IMR-90 (cell line): ENCODE data around the gene G6PC2. TPM values are rescaled to one million over a fixed set of nuclear protein-coding genes. Genes with fewer than 3 reads are reported as not detected.

Experiments
- ATAC-seq: fragments of 200-7000 bp; cut with Tn5 transposase; 2 replicates; pipeline ENCODE4 v1.9.1; 2020; ENCODE audit warnings: low read depth, mild to moderate bottlenecking, moderate library complexity
- BruUV-seq: library from RNA; stranded (reverse); fragments of 400-500 nt; replicated peaks from 2 replicates; lab custom pipeline; 2021; lab: Mats Ljungman, UMichigan
- CTCF ChIA-PET: fragments of 300-600 bp; formaldehyde crosslinking; extraction: SDS; loops from one replicate; lab custom pipeline; 2021; ENCODE audit warnings: antibody characterized with exemption; lab: Yijun Ruan, JAX
- POLR2A ChIA-PET: fragments of 300-600 bp; sonication (Branson Sonifier 250); formaldehyde crosslinking; loops from one replicate; lab custom pipeline; 2022; ENCODE audit warnings: antibody characterized with exemption; ENCODE audit not compliant: unreplicated experiment; lab: Charles Lee
- DNase-seq: peaks from one replicate; pipeline ENCODE4 v3.0.0; 2013
- H2AFZ ChIP-seq: replicated peaks from 2 replicates; pipeline ENCODE3; 2013; ENCODE audit warnings: low read length, mild to moderate bottlenecking; ENCODE audit not compliant: poor library complexity
- H2AK5ac ChIP-seq: 2 replicates; pipeline ENCODE4 v1.6.1; 2013; ENCODE audit warnings: low read depth, low read length, inconsistent platforms
- H2AK9ac ChIP-seq: replicated peaks from 2 replicates; pipeline ENCODE3; 2013; ENCODE audit warnings: mild to moderate bottlenecking, low read depth, low read length, moderate library complexity; ENCODE audit not compliant: poor library complexity
- H2BK120ac ChIP-seq: 2 replicates; pipeline ENCODE4 v1.6.1; 2013; ENCODE audit warnings: low read depth, low read length, inconsistent platforms
- H2BK15ac ChIP-seq: 3 replicates; pipeline ENCODE4 v1.6.1; 2013; ENCODE audit warnings: low read depth, low read length, inconsistent platforms
- H2BK20ac ChIP-seq: 2 replicates; pipeline ENCODE4 v1.6.1; 2013; ENCODE audit warnings: low read depth, mild to moderate bottlenecking, inconsistent platforms, low read length, moderate library complexity
- H2BK5ac ChIP-seq: 2 replicates; pipeline ENCODE4 v1.6.1; 2013; ENCODE audit warnings: mild to moderate bottlenecking, low read depth, low read length, inconsistent platforms; ENCODE audit not compliant: poor library complexity, severe bottlenecking
- H3K14ac ChIP-seq: replicated peaks from 2 replicates; pipeline ENCODE4 v1.6.1; 2013; ENCODE audit warnings: low read depth, low read length, inconsistent platforms
- H3K18ac ChIP-seq: 2 replicates; pipeline ENCODE4 v1.6.1; 2013; ENCODE audit warnings: low read depth, low read length, control low read depth
- H3K23ac ChIP-seq: 2 replicates; pipeline ENCODE4 v1.6.1; 2013; ENCODE audit warnings: low read depth, low read length, inconsistent platforms
- H3K27ac ChIP-seq: 2 replicates; pipeline ENCODE4 v1.5.1; 2013; ENCODE audit warnings: mild to moderate bottlenecking, control low read depth, low read length; ENCODE audit not compliant: insufficient read depth
- H3K27me3 ChIP-seq: 2 replicates; pipeline ENCODE4 v1.6.1; 2013; ENCODE audit warnings: low read length; ENCODE audit not compliant: control insufficient read depth, insufficient read depth
- H3K36me3 ChIP-seq: 2 replicates; pipeline ENCODE4 v1.6.1; 2013; ENCODE audit warnings: low read length, mixed read lengths; ENCODE audit not compliant: control insufficient read depth, insufficient read depth
- H3K4ac ChIP-seq: 2 replicates; pipeline ENCODE4 v1.6.1; 2013; ENCODE audit warnings: low read depth, low read length, inconsistent platforms
- H3K4me1 ChIP-seq: 2 replicates; pipeline ENCODE4 v1.6.1; 2013; ENCODE audit warnings: low read length, mixed read lengths; ENCODE audit not compliant: control insufficient read depth, insufficient read depth
- H3K4me2 ChIP-seq: 2 replicates; pipeline ENCODE4 v1.6.1; 2013; ENCODE audit warnings: low read depth, mild to moderate bottlenecking, control low read depth, low read length, moderate library complexity
- H3K4me3 ChIP-seq: 2 replicates; pipeline ENCODE4 v1.5.1; 2013; ENCODE audit warnings: low read depth, mild to moderate bottlenecking, control low read depth, low read length, moderate library complexity; ENCODE audit not compliant: insufficient read depth
- H3K56ac ChIP-seq: 2 replicates; pipeline ENCODE4 v1.6.1; 2013; ENCODE audit warnings: low read length, inconsistent platforms; ENCODE audit not compliant: insufficient read depth; ENCODE audit errors: extremely low read depth
- H3K79me1 ChIP-seq, 2 experiments: 2 replicates each; pipeline ENCODE4 v1.6.1; 2013; ENCODE audit warnings: low read length in 2 of 2, inconsistent platforms in 1 of 2, low read depth in 1 of 2
- H3K9ac ChIP-seq: 2 replicates; pipeline ENCODE4 v1.6.1; 2013; ENCODE audit warnings: low read depth, low read length, control low read depth
- H3K9me1 ChIP-seq: 2 replicates; pipeline ENCODE4 v1.6.1; 2013; ENCODE audit warnings: low read length, inconsistent platforms; ENCODE audit not compliant: insufficient read depth
- H3K9me3 ChIP-seq: 2 replicates; pipeline ENCODE4 v1.6.1; 2013; ENCODE audit warnings: low read length; ENCODE audit not compliant: control insufficient read depth, insufficient read depth
- H4K20me1 ChIP-seq: 2 replicates; pipeline ENCODE4 v1.6.1; 2013; ENCODE audit warnings: low read length, inconsistent platforms; ENCODE audit not compliant: insufficient read depth
- H4K5ac ChIP-seq: 2 replicates; pipeline ENCODE4 v1.6.1; 2013; ENCODE audit warnings: mild to moderate bottlenecking, low read depth, low read length, control low read depth
- H4K8ac ChIP-seq, 2 experiments: 2 replicates each; pipeline ENCODE4 v1.6.1; 2013; ENCODE audit warnings: low read depth in 2 of 2, low read length in 2 of 2, control low read depth in 1 of 2, inconsistent platforms in 1 of 2
- H4K91ac ChIP-seq: 2 replicates; pipeline ENCODE4 v1.6.1; 2013; ENCODE audit warnings: low read depth, low read length, inconsistent platforms; ENCODE audit not compliant: insufficient read depth
- CHD1 ChIP-seq: IDR thresholded peaks from 2 replicates; pipeline ENCODE4 v1.6.1; 2012; ENCODE audit warnings: low read depth, low read length, improper control_type of control experiment
- ELK1 ChIP-seq: fragments of 150-350 bp; IDR thresholded peaks from 2 replicates; pipeline ENCODE4 v1.6.1; 2016; ENCODE audit warnings: low read depth, mild to moderate bottlenecking, low read length, moderate library complexity, borderline replicate concordance
- FOS ChIP-seq: fragments of 150-350 bp; IDR thresholded peaks from 2 replicates; pipeline ENCODE4 v1.6.1; 2016; ENCODE audit warnings: low read depth, low read length
- MAFK ChIP-seq: IDR thresholded peaks from 2 replicates; pipeline ENCODE4 v1.6.1; 2012; ENCODE audit warnings: low read depth, low read length, improper control_type of control experiment
- MAZ ChIP-seq: IDR thresholded peaks from 2 replicates; pipeline ENCODE4 v1.6.1; 2012; ENCODE audit warnings: low read depth, mild to moderate bottlenecking, low read length, improper control_type of control experiment, moderate library complexity, borderline replicate concordance
- MXI1 ChIP-seq: IDR thresholded peaks from 2 replicates; pipeline ENCODE4 v1.6.1; 2012; ENCODE audit warnings: low read depth, mild to moderate bottlenecking, low read length, moderate library complexity, borderline replicate concordance
- POLR2A ChIP-seq: IDR thresholded peaks from 2 replicates; pipeline ENCODE4 v1.6.1; 2012; ENCODE audit warnings: mild to moderate bottlenecking, low read depth, low read length
- RAD21 ChIP-seq: IDR thresholded peaks from 2 replicates; pipeline ENCODE4 v1.6.1; 2012; ENCODE audit warnings: low read length, improper control_type of control experiment
- RCOR1 ChIP-seq: IDR thresholded peaks from 2 replicates; pipeline ENCODE4 v1.6.1; 2012; ENCODE audit warnings: mild to moderate bottlenecking, low read length, improper control_type of control experiment; ENCODE audit not compliant: insufficient replicate concordance
- SMC3 ChIP-seq: fragments of 150-350 bp; IDR thresholded peaks from 2 replicates; pipeline ENCODE4 v1.6.1; 2016; ENCODE audit warnings: low read depth, mild to moderate bottlenecking, antibody characterized with exemption, low read length, moderate library complexity
- USF2 ChIP-seq: fragments of 150-350 bp; IDR thresholded peaks from 2 replicates; pipeline ENCODE4 v1.6.1; 2017; ENCODE audit warnings: mild to moderate bottlenecking, antibody characterized with exemption, low read length, low read depth
- WGBS, 2 experiments: methylation state at CpG; one replicate each; pipeline versions ENCODE4 v1.1.5 to v1.1.7; 2013; ENCODE audit warnings: missing lambda C conversion rate in 2 of 2; ENCODE audit not compliant: insufficient read length in 1 of 2; ENCODE audit errors: extremely low coverage in 2 of 2; 5-methylcytosine and 5-hydroxymethylcytosine counted together
- dilution Hi-C: fragments of 300-500 bp; cut with HindIII; formaldehyde crosslinking; loops from one replicate; pipeline ENCODE4 v1.14.3; 2018; ENCODE audit warnings: low sequenced_read_pairs; ENCODE audit not compliant: unreplicated experiment
- in situ Hi-C: fragments of 300-500 bp; cut with MboI; formaldehyde crosslinking; loops from 3 replicates; pipeline ENCODE4 v1.14.3; 2019; ENCODE audit warnings: low sequenced_read_pairs, inconsistent platforms, mixed read lengths
- intact Hi-C: fragments of 100-400 bp; cut with micrococcal nuclease; formaldehyde crosslinking; loops from 2 replicates; pipeline ENCODE4 v1.10.0; 2022
- polyA plus RNA-seq, 3 experiments: library from polyadenylated mRNA; depleted of rRNA; stranded (reverse); fragments of >200 nt; gene quantifications; 2 replicates each; pipeline ENCODE4 v1.2.3, GENCODE V29; 2012; ENCODE audit warnings: low replicate concordance in 1 of 3
- total RNA-seq: library from RNA; depleted of rRNA; stranded (reverse); fragments of >200 nt; gene quantifications from 2 replicates; pipeline ENCODE4 v1.2.3, GENCODE V29; 2012

G6PC2 gene
- total and polyA plus RNA-seq, 2 of the 4 experiments (the other 2 are of a cell fraction) = not detected

GRCh38 chr2:168896783-168897182 is 4.3 kb upstream of the G6PC2 start:
- Histone ChIP-seq H3K18ac (no peak overlapping the region), H4K20me1 (no peaks in the 10 kb centered on the region), H2AFZ (no peak overlapping the region), H3K9me1 (no peaks in the 10 kb centered on the region), H2AK5ac (no peak overlapping the region), H3K9me3 (no peaks in the 10 kb centered on the region), H3K4me1 (no peaks in the 10 kb centered on the region), H3K79me1 (no peaks in the 10 kb centered on the region), H2AK9ac (no peak overlapping the region), H3K4ac (no peak overlapping the region), H3K23ac (no peak overlapping the region), H2BK5ac (no peak overlapping the region), H4K5ac (no peak overlapping the region), H2BK20ac (no peak overlapping the region), H3K27me3 (peaks cover 5% of the 10 kb centered on the region; the same call in 1 of the 2 replicates), H3K27ac (no peak overlapping the region), H4K91ac (no peak overlapping the region), H3K14ac (no peak overlapping the region), H4K8ac (no peak overlapping the region), H2BK120ac (no peak overlapping the region), H2BK15ac (no peak overlapping the region), H3K9ac (no peak overlapping the region), H3K4me3 (no peak overlapping the region), H3K56ac (no peak overlapping the region), H3K36me3 (no peaks in the 10 kb centered on the region), H3K4me2 (no peak overlapping the region)
- intact Hi-C loops = no loop called here
- no peak for TF ChIP-seq ELK1
- no peak for TF ChIP-seq CHD1
- no peak for TF ChIP-seq MAZ
- TF ChIP-seq USF2 = no peak
- TF ChIP-seq MXI1 = no peak
- no peak for TF ChIP-seq FOS
- no peak for TF ChIP-seq MAFK
- TF ChIP-seq RCOR1 = no peak
- TF ChIP-seq POLR2A = no peak
- no peak for TF ChIP-seq RAD21
- TF ChIP-seq SMC3 = no peak
- dilution Hi-C loops = no loop called here
- ATAC-seq (no peak), DNase-seq (no peak)
- POLR2A ChIA-PET = no interaction called here
- CTCF ChIA-PET = no interaction called here
- no TSS peak for BruUV-seq
- WGBS, 2 experiments = no CpG with 5 or more reads among the region's 4 CpGs
- in situ Hi-C loops = loop anchor here (25.0 kb wide), 1 partner anchor 759 kb away; no protein-coding TSS in a partner anchor
